H7 (cell line): Measurements from ENCODE around the gene PELO. TPM values are rescaled to one million over a fixed set of nuclear protein-coding genes. Genes with fewer than 3 reads are reported as not detected.
"Not testable (repeated sequence)": the region's sequence is repeated elsewhere in the genome, so short reads cannot be mapped to it uniquely, and the experiment has no call there.

Source experiments
- DNase-seq: peaks from one replicate; pipeline ENCODE4 v3.0.0; 2012
- H3K27me3 ChIP-seq: 2 replicates; pipeline ENCODE4 v1.6.0; 2011; ENCODE audit warnings: mild to moderate bottlenecking, low read length; ENCODE audit not compliant: control insufficient read depth, insufficient read depth
- H3K36me3 ChIP-seq: replicated peaks from 2 replicates; pipeline ENCODE4 v1.5.1; 2011; ENCODE audit warnings: low read length; ENCODE audit not compliant: control insufficient read depth, insufficient read depth
- H3K4me3 ChIP-seq: 2 replicates; pipeline ENCODE4 v1.5.1; 2011; ENCODE audit warnings: low read depth, mild to moderate bottlenecking, control low read depth, low read length, moderate library complexity; ENCODE audit not compliant: insufficient read depth
- total RNA-seq: library from RNA; depleted of rRNA; stranded (reverse); fragments of >200 nt; shearing (Covaris generic); gene quantifications from 2 replicates; pipeline ENCODE4 v1.2.3, GENCODE V29; 2014

The PELO gene
- total RNA-seq, 1 experiment from 2014 or later, result 27.6 TPM

DNA sequence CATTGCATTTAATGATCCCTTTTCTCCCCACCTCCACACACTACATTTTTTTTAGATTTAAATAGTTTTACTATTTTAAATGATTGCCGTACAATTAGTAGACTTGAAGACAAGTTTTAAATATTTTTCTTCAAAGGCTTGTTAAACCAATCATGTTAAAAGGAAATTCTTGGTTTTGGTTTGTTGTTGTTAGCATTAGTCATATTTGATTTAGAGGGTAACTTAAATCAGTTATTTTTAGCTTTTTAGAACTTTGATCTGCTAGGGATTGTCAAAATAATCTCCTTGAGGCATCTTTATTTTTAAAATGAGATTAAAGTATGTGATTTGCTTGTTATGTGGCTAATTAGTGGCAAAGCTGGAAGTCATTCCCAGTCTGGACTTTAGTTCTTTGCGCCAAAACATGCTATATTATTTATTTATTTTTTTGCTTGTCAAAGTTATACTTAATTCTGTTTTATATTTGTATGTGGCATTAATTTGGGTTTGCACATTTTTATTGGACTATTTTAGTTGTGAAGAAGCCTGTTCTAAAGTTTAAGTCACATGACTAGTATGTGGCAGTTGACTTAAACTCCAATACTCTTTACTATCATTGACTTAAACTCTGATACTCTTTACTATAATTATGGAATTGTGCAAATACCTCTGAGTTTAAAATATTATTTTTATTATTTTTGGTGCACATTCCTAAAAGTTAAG lies 14.7 kb downstream of the PELO start:
- Histone ChIP-seq H3K27me3 (no peaks in the 10 kb centered on the region), H3K4me3 (no peak overlapping the region; the same call in 1 of the 2 replicates), H3K36me3 (peaks cover 7% of the 10 kb centered on the region)
- DNase-seq, result no peak

DNA sequence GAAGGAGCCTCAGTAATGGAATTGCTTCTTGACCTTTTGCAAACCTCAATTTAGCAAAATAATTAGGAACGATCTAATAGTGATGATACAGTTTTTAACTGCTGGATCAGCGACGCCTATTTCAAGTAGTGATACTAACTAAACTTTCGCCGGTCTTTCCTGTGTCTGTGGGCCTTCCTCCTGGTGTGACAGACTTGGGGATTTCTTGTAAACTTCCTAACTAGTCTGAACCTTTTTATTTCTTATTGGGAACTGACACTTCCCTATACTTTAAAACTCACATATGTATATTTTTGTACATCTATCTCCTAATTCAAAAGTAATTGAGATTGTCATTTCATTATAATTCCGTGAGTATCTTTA lies 15.2 kb downstream of the PELO start:
- peaks cover 7% of the 10 kb centered on the region for H3K36me3 ChIP-seq
- no peak for DNase-seq
- H3K4me3 ChIP-seq, result no peak overlapping the region
- H3K27me3 ChIP-seq, result no peaks in the 10 kb centered on the region

GRCh38 chr5:52804387-52804791 lies 16.7 kb downstream of the PELO start:
- Histone ChIP-seq H3K36me3 (peaks cover 7% of the 10 kb centered on the region), H3K27me3 (no peaks in the 10 kb centered on the region), H3K4me3 (no peak overlapping the region)
- no peak for DNase-seq

GRCh38 chr5:52804981-52805380 lies 17.3 kb downstream of the PELO start:
- no peaks in the 10 kb centered on the region for H3K27me3 ChIP-seq
- no peak overlapping the region for H3K4me3 ChIP-seq
- H3K36me3 ChIP-seq, result peaks cover 7% of the 10 kb centered on the region
- DNase-seq, result no peak

- no peaks in the 10 kb centered on the region for H3K27me3 ChIP-seq
- no peak overlapping the region for H3K4me3 ChIP-seq
- no peak for DNase-seq
- H3K36me3 ChIP-seq, result peaks cover 7% of the 10 kb centered on the region
These were observed 17.9 kb downstream of the PELO start for GRCh38 chr5:52805615-52806014.

- H3K27me3 ChIP-seq, result no peaks in the 10 kb centered on the region
- no peak for DNase-seq
These were observed 19.3 kb downstream of the PELO start for GRCh38 chr5:52807037-52807436.

DNA sequence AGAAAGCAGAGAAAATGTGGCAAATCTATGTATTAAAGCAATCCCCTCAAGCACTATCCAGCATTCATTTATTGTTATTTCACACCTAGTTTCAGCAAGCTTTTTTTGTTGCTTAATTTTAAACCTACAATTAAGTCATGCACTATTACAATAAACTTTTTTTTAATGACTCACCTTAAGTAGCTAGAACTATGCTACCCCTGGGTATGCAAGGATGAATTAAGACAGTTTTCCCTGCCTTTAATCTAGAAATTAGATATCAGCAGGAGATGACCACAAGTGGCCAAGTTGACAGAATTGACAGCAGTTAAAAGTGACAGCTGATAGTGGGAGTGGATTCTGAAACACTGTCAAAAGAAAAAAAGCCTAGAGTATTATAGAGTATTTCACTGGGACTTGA lies 20.0 kb downstream of the PELO start:
- DNase-seq, result no peak
- no peaks in the 10 kb centered on the region for H3K36me3 ChIP-seq
- H3K4me3 ChIP-seq, result no peak overlapping the region
- H3K27me3 ChIP-seq, result no peaks in the 10 kb centered on the region

More at GRCh38 chr5:52807037-52807436, 19.3 kb downstream of the PELO start:
- Histone ChIP-seq H3K36me3 (no peaks in the 10 kb centered on the region), H3K4me3 (no peak overlapping the region)

DNA sequence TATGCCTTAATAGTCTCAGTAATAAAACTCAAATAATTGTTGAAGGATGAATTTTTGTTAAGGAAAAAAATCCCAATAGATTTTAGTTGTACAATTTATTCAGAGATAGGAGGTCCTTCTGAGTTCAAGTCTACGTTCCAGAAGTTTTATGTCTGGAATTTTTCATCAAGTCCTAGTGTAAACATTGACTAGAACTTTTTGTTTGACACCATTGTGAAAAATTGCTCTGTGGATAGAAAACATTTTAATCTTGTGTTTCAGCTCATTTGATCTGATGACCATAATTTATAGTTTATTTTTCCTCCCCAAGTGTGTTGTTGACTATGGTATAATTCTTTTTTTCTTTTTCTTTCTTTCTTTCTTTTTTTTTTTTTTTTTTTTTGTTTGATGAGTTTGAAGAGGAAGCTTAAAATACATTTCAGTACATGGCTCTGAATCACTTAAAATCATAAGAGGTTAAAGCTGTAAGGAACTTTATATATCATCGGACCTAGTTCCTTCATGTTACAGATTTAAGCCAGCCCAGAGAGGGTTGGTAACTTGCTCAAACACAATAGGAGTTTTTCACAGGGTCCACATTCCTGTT lies 20.7 kb downstream of the PELO start:
- no peak for DNase-seq
- Histone ChIP-seq H3K27me3 (no peaks in the 10 kb centered on the region), H3K36me3 (no peaks in the 10 kb centered on the region), H3K4me3 (no peak overlapping the region)

DNA sequence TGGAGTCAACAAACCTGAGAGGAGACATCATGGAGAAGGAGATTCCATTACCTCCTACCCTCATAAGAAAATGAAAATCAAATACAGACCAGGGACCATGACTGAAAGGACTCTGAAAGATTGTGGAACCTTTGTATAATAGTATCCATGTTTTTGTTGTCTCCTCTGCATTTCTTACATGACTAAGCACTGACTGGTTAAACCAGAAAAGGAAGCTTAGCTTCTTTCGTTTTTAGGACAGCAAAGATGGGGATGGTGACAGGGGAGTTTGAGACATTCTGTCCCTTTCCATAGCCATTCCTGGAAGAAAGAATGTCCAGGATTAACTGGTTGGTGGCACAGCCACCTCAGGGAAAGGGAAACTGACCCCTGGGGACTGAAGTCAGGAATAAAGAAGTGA lies 22.2 kb downstream of the PELO start:
- Histone ChIP-seq H3K36me3 (no peaks in the 10 kb centered on the region), H3K4me3 (no peak overlapping the region), H3K27me3 (no peaks in the 10 kb centered on the region)
- DNase-seq, result no peak

DNA sequence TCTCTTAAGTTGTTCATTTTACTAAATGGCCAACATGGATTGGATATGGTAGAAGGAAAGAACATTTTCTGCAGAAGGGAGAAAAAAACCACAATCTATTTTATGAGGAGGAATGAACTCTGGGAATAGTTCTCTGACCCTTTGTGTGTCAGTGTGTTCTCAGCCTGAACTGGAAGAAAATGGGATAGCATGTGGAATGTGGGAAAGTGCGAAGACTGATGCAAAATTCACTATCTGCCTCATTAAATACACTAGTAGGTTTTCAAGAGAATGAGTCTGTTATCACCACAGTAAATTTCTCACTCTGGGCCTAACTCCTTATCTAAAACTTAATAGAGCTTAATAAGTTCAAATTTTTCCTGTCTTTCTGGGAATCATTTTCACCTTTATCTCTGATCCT lies 22.7 kb downstream of the PELO start:
- no peak overlapping the region for H3K4me3 ChIP-seq
- no peaks in the 10 kb centered on the region for H3K27me3 ChIP-seq
- DNase-seq, result no peak
- H3K36me3 ChIP-seq, result no peaks in the 10 kb centered on the region

- Histone ChIP-seq H3K4me3 (no peak overlapping the region), H3K27me3 (no peaks in the 10 kb centered on the region), H3K36me3 (no peaks in the 10 kb centered on the region)
- no peak for DNase-seq
These were observed 23.5 kb downstream of the PELO start for GRCh38 chr5:52811067-52811749.

DNA sequence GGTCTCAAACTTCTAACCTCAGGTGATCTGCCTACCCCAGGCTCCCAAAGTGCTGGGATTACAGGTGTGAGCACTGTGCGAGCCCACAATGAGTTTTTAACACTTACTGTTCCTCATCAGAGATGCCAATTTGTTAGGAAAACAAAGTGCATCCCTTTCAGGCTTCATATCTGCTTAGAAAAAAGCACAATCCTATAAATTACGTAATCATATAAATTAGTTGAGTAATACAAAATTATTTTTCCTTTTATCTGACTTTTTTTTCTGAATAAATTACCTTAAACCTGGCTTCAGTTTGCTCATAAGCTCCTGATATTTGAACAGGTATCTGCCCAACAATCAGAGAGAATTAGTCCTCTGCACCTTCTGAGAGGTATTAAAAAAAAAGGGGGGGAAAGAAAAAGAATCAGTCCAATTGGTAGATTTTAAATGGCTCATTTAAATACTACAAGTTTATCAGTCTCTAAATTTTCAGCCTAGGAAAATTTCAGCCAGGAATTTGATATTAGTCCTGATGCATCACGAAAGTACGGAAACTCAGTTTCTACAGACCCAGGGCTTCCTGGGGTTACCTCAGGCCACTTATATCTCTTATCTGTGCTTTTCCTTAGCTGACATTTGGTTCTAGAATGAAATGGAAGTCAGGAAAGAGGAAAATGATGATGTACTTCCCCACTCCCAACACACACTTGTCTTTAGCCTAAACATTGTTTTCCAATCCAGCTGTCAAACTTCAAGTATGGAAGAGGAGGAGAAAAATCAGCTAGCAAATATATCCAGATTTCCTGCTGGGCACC lies 26.8 kb downstream of the PELO start:
- Histone ChIP-seq H3K27me3 (no peaks in the 10 kb centered on the region), H3K36me3 (no peaks in the 10 kb centered on the region), H3K4me3 (no peak overlapping the region)
- DNase-seq, result no peak

DNA sequence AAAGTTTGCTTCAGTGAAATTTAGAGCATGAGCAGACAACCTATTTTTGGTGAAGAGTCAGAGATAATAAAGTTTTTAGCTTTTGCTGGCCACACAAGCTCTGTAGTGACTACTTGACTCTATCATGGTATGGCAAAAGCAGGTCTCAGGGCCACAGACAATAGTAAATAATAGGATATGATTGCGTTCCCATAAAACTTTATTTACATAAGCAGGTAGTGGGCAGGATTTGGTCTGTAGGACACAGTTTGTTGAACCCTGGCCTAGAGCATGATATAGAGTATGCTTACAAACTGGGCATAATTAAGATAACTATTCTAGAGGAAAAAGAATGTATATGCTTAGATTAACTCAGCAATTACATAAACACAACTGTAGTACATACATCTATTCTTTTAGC lies 30.1 kb downstream of the PELO start:
- no peaks in the 10 kb centered on the region for H3K27me3 ChIP-seq
- no peaks in the 10 kb centered on the region for H3K36me3 ChIP-seq
- DNase-seq, result no peak
- no peak overlapping the region for H3K4me3 ChIP-seq

GRCh38 chr5:52818360-52818759 lies 30.6 kb downstream of the PELO start:
- DNase-seq, result no peak
- H3K36me3 ChIP-seq, result no peaks in the 10 kb centered on the region
- H3K27me3 ChIP-seq, result no peaks in the 10 kb centered on the region

GRCh38 chr5:52818807-52819206 lies 31.1 kb downstream of the PELO start:
- H3K4me3 ChIP-seq, H3K27me3 ChIP-seq, DNase-seq, H3K36me3 ChIP-seq: not testable (repeated sequence)

More at GRCh38 chr5:52818360-52818759, 30.6 kb downstream of the PELO start:
- H3K4me3 ChIP-seq, result no peak overlapping the region
